HEK293 (cell line): ENCODE measurements around the gene NDUFA8.

Experiments used
- CTCF ChIA-PET: fragments of 350-600 bp; formaldehyde crosslinking; extraction: SDS; loops from one replicate; lab custom pipeline; 2021; ENCODE audit warnings: antibody characterized with exemption; lab: Yijun Ruan, JAX
- POLR2A ChIA-PET: fragments of 300-600 bp; formaldehyde crosslinking; extraction: SDS; loops from one replicate; lab custom pipeline; 2020; ENCODE audit warnings: antibody characterized with exemption, inconsistent platforms; lab: Yijun Ruan, JAX
- H3K27ac ChIP-seq: fragments of 200-500 bp; sonication (Bioruptor generic); 2 replicates; pipeline ENCODE4 v1.5.1; 2014; ENCODE audit warnings: low read depth, low read length, control low read depth, inconsistent platforms; ENCODE audit errors: extremely low read depth
- H3K36me3 ChIP-seq, 2 experiments: fragments of 200-500 bp in 1 of 2; sonication (Bioruptor generic) in 1 of 2; 1 replicate in 1 of 2; 2 replicates in 1 of 2; pipeline ENCODE4 v1.5.1; 2014 to 2017; ENCODE audit warnings: inconsistent platforms in 2 of 2, low read length in 2 of 2; ENCODE audit not compliant: control insufficient read depth in 2 of 2, insufficient read depth in 1 of 2
- H3K4me1 ChIP-seq: fragments of 200-500 bp; sonication (Bioruptor generic); 2 replicates; pipeline ENCODE4 v1.5.1; 2014; ENCODE audit warnings: mild to moderate bottlenecking, low read length, inconsistent platforms; ENCODE audit not compliant: control insufficient read depth, insufficient read depth
- H3K4me3 ChIP-seq: 2 replicates; pipeline ENCODE4 v1.5.1; 2011; ENCODE audit warnings: low read depth, mild to moderate bottlenecking, control low read depth, low read length, moderate library complexity
- H3K9me3 ChIP-seq: fragments of 200-500 bp; sonication (Bioruptor generic); 2 replicates; pipeline ENCODE4 v1.5.1; 2014; ENCODE audit warnings: low read depth, low read length, inconsistent platforms; ENCODE audit not compliant: control insufficient read depth, insufficient read depth
- GLI4 ChIP-seq: fragments of 450-650 bp; formaldehyde crosslinking; IDR thresholded peaks from 2 replicates; pipeline ENCODE4 v1.5.1; 2016; ENCODE audit warnings: missing biosample characterization, missing genetic modification characterization
- HIC1 ChIP-seq: fragments of 450-650 bp; formaldehyde crosslinking; IDR thresholded peaks from 2 replicates; pipeline ENCODE4 v1.5.1; 2016; ENCODE audit warnings: missing biosample characterization, missing genetic modification characterization
- HOXC10 ChIP-seq: sonication (generic); formaldehyde crosslinking; IDR thresholded peaks from 2 replicates; pipeline ENCODE4 v1.8.1; 2023; ENCODE audit warnings: mild to moderate bottlenecking, missing genetic modification reagents
- KLF17 ChIP-seq: fragments of 450-650 bp; formaldehyde crosslinking; IDR thresholded peaks from 2 replicates; pipeline ENCODE4 v1.5.1; 2016; ENCODE audit warnings: missing biosample characterization, missing genetic modification characterization
- YY1 ChIP-seq: fragments of 450-650 bp; formaldehyde crosslinking; IDR thresholded peaks from 2 replicates; pipeline ENCODE4 v1.5.1; 2018; ENCODE audit warnings: missing biosample characterization, missing genetic modification characterization
- ZBTB17 ChIP-seq: fragments of 450-650 bp; formaldehyde crosslinking; IDR thresholded peaks from 2 replicates; pipeline ENCODE4 v1.5.1; 2016; ENCODE audit warnings: missing biosample characterization, missing genetic modification characterization
- ZBTB21 ChIP-seq: fragments of 450-650 bp; formaldehyde crosslinking; IDR thresholded peaks from 2 replicates; pipeline ENCODE4 v1.5.1; 2017; ENCODE audit warnings: missing biosample characterization, missing genetic modification characterization
- ZBTB49 ChIP-seq: fragments of 450-650 bp; formaldehyde crosslinking; IDR thresholded peaks from 2 replicates; pipeline ENCODE4 v1.5.1; 2016; ENCODE audit warnings: missing biosample characterization, missing genetic modification characterization, low read depth
- ZBTB6 ChIP-seq: fragments of 450-650 bp; formaldehyde crosslinking; IDR thresholded peaks from 2 replicates; pipeline ENCODE4 v1.5.1; 2017; ENCODE audit warnings: missing biosample characterization, missing genetic modification characterization
- ZNF10 ChIP-seq: fragments of 450-650 bp; formaldehyde crosslinking; IDR thresholded peaks from 2 replicates; pipeline ENCODE4 v1.5.1; 2017; ENCODE audit warnings: missing biosample characterization, missing genetic modification characterization
- ZNF18 ChIP-seq: fragments of 450-650 bp; formaldehyde crosslinking; IDR thresholded peaks from 2 replicates; pipeline ENCODE4 v1.5.1; 2016; ENCODE audit warnings: missing biosample characterization, missing genetic modification characterization
- ZNF239 ChIP-seq: fragments of 450-650 bp; formaldehyde crosslinking; IDR thresholded peaks from 2 replicates; pipeline ENCODE4 v1.5.1; 2016; ENCODE audit warnings: missing biosample characterization, missing genetic modification characterization
- ZNF398 ChIP-seq: fragments of 450-650 bp; formaldehyde crosslinking; IDR thresholded peaks from 2 replicates; pipeline ENCODE4 v1.5.1; 2017; ENCODE audit warnings: missing biosample characterization, missing genetic modification characterization
- ZNF449 ChIP-seq: fragments of 450-650 bp; formaldehyde crosslinking; IDR thresholded peaks from 2 replicates; pipeline ENCODE4 v1.5.1; 2017; ENCODE audit warnings: missing biosample characterization, mild to moderate bottlenecking, missing genetic modification characterization, moderate library complexity
- ZNF544 ChIP-seq: fragments of 450-650 bp; formaldehyde crosslinking; IDR thresholded peaks from 2 replicates; pipeline ENCODE4 v1.5.0; 2017; ENCODE audit warnings: missing biosample characterization, missing genetic modification characterization
- ZNF561 ChIP-seq: fragments of 450-650 bp; IDR thresholded peaks from 2 replicates; pipeline ENCODE4 v1.5.1; 2018; ENCODE audit warnings: missing biosample characterization, missing genetic modification characterization, borderline replicate concordance
- ZNF580 ChIP-seq: fragments of 450-650 bp; formaldehyde crosslinking; IDR thresholded peaks from 2 replicates; pipeline ENCODE4 v1.5.1; 2016; ENCODE audit warnings: missing biosample characterization, missing genetic modification characterization
- ZNF585B ChIP-seq: fragments of 450-650 bp; formaldehyde crosslinking; IDR thresholded peaks from 2 replicates; pipeline ENCODE4 v1.5.1; 2016; ENCODE audit warnings: missing biosample characterization, missing genetic modification characterization
- ZNF623 ChIP-seq: fragments of 450-650 bp; formaldehyde crosslinking; IDR thresholded peaks from 2 replicates; pipeline ENCODE4 v1.5.1; 2016; ENCODE audit warnings: missing biosample characterization, missing genetic modification characterization

Gene NDUFA8

GRCh38 chr9:122172131-122172530 lies 12.6 kb upstream of the NDUFA8 start:
- ChIA-PET CTCF (interaction anchor here (0.7 to 0.8 kb wide), 2 partner anchors 47 to 127 kb away, joined by 4 to 8 read pairs; no protein-coding TSS in a partner anchor), POLR2A (interaction anchor here (0.6 kb wide), 1 partner anchor 16 kb away, joined by 4 read pairs; no protein-coding TSS in a partner anchor)
- Histone ChIP-seq H3K27ac (no peak overlapping the region), H3K4me1 (no peaks in the 10 kb centered on the region), H3K4me3 (no peak overlapping the region), H3K9me3 (no peaks in the 10 kb centered on the region), H3K36me3 (no peaks in the 10 kb centered on the region)
- TF ChIP-seq ZNF585B (tag by site-specific recombination) (no peak), ZBTB6 (tag by site-specific recombination) (no peak), ZNF561 (tag by site-specific recombination) (no peak), ZNF239 (tag by site-specific recombination) (no peak), ZBTB49 (tag by site-specific recombination) (no peak), ZNF449 (no peak), ZBTB21 (tag by site-specific recombination) (no peak), ZNF10 (tag by site-specific recombination) (no peak), HIC1 (tag by site-specific recombination) (no peak), ZBTB17 (no peak), HOXC10 (CRISPR knock-in tag) (no peak), GLI4 (no peak), ZNF580 (tag by site-specific recombination) (no peak), ZNF544 (no peak), ZNF18 (tag by site-specific recombination) (no peak), YY1 (no peak), ZNF398 (tag by site-specific recombination) (no peak), KLF17 (no peak), ZNF623 (no peak)
